ENCODE measurements around the gene BOLL.

- TF ChIP-seq CTCF (IDR thresholded peaks at IDR 0.05) (no peak), ZFX (IDR thresholded peaks at IDR 0.05; ENCODE audit: borderline replicate concordance) (no peak)
Observed at GRCh38 chr2:197704434-197705120, 80.5 kb downstream of the BOLL start.
